HG02678 (cell line): ENCODE measurements around the gene FUT7.
"Not testable (repeated sequence)": the region's sequence is repeated elsewhere in the genome, so short reads cannot be mapped to it uniquely, and the experiment has no call there.

Source experiments
- ATAC-seq: cut with Tn5 transposase; IDR thresholded peaks from one replicate; pipeline ENCODE4 v1.9.1; 2021; ENCODE audit warnings: mild to moderate bottlenecking, moderate library complexity; ENCODE audit not compliant: unreplicated experiment

The FUT7 gene

GRCh38 chr9:137066096-137066861 lies 34.4 kb upstream of the FUT7 start:
- no peak for ATAC-seq

GRCh38 chr9:137065336-137065967 lies 33.6 kb upstream of the FUT7 start:
- no peak for ATAC-seq

GRCh38 chr9:137064880-137065164 lies 32.9 kb upstream of the FUT7 start:
- no peak for ATAC-seq

DNA sequence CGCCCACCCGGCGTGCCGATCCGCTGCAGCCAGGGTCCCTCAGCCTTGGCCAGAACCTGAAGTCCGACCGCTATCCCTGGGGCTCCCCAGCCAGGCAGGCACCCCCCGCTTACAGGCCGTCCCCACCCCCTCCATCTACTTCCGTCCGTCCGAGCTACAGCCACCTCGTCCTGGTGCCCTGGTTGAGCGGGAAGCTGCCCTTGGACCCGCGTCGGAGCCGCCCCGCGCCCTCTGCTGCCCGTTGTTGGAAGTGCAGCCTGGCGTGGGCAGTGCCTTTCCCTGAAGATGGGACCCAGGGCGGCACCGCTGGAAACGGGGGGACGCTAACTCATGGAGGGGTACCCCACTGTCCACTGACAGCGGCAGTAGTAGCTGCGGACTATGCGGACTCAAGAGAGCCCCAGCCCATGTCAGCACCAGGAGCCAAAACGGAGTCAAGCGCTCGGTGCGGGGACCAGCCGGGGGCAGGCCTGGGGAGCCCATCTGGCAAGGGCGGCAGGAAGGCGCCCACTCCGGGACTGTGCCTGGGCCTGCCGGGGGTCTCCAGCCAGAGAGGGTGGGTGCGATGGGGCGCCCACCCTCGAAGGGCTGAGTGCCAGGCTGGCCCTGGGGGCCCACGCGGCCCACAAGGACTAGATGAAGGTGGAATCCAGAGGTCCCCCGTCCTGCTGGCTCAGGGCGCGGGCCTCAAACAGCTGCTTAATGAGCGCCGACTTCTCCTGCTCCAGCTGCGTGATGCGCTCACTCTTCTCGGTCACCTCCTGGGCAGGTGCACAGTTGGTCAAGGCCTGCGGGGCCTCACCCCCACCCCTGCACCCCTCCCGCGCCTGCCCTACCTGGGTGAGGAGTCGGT lies 32.4 kb upstream of the FUT7 start:
- no peak for ATAC-seq

GRCh38 chr9:137063311-137064026 lies 31.6 kb upstream of the FUT7 start:
- ATAC-seq = no peak

- not testable (repeated sequence) for ATAC-seq
Observed at GRCh38 chr9:137062798-137063197, 30.9 kb upstream of the FUT7 start.

DNA sequence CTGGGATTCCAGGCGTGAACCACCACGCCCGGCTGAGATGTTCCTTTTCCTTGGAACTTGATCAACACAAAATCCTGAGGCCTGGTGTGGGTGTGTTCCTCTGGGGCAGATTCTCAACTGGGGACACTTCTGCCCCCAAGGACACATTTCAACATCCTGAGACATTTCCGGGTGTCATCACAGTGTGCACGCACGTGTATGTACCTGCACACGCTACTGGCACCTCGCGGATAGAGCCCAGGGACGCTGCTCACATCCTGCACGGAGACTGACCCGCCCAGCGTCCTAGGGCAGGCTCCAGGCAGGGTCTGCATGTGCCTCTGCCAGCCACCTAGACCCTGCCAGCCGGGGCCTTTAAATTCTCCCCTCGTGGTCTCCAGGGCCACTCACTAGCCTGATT lies 30.5 kb upstream of the FUT7 start:
- no peak for ATAC-seq

DNA sequence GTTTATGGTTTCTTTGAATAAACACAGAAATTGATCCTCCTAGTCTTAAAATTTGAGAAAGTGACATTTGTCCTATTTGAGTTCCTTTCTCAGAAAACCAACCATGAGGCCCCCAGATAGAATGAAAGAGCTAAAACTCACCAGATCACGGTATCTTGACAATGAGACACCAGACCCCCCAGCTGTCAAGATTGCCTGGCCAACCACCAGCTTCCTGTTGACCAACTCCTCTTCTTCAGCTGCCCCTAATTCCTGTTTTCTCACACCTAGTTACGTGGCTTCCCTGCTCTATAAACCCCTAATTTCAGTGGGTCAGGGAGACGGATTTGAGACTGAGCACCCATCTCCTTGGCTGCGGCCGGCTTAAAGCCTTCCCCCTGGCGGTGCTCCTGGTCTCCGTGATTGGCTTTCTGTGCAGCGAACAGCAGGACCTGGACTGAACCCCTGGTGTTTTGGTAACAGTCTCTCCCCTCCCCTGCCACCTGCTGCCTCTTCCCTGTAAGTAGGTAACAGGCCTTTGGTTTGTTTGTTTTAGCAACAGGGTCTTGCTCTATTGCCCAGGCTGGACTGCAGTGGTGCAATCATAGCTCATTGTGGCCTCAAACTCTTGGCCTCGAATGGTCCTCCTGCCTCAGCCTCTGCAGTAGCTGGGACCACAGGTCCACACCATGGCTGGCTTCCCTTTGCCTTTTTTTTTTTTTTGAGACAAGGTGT lies 26.8 kb upstream of the FUT7 start:
- no peak for ATAC-seq

DNA sequence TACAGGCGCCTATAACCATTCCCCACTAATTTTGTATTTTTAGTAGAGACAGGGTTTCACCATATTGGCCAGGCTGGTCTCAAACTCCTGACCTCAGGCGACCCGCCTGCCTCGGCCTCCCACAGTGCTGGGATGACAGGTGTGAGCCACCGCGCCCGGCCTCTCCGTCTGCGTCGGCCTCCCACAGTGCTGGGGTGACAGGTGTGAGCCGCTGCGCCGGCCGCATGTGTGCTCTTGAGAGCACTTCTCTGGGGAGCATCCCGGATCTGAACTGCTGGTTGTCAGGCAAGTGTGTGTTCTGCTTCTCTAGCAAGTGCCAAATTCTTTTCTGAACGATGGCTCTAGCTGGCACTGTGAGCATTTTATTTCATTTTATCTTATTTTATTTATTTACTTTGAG lies 25.7 kb upstream of the FUT7 start:
- ATAC-seq = no peak

- no peak for ATAC-seq
Observed at GRCh38 chr9:137056739-137057415, 25.0 kb upstream of the FUT7 start.

GRCh38 chr9:137055385-137056364 lies 23.8 kb upstream of the FUT7 start:
- no peak for ATAC-seq

GRCh38 chr9:137054932-137055384 lies 23.1 kb upstream of the FUT7 start:
- no peak for ATAC-seq

- ATAC-seq = no peak
Observed at GRCh38 chr9:137053944-137054931, 22.4 kb upstream of the FUT7 start, which contains the start of gene ENTPD2. Gene ENTPD2 (minus strand): TSS chr9:137054061. CDS start chr9:137053997, 64 bp downstream.

- ATAC-seq = no peak
Observed at GRCh38 chr9:137052998-137053943, 21.4 kb upstream of the FUT7 start.

DNA sequence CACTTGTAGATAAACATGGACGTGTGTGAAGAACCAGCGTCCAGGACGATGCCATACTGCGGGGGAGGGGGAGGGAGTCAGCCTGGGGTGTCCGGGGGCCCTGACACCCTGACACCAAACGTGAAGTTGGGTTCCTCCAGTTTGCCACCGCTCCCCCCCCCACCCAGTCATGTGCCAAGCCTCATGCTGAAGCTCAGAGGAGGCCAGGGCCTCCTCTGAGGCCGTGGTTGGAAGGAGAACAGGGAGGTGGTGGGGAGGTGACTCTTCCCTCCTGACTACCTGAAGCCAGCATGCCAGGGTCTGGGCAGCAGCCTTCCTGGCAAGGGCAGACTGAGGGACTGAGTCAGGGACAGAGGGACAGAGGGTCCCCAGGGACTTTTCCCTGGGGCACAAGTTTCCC lies 20.4 kb upstream of the FUT7 start:
- no peak for ATAC-seq

- ATAC-seq = no peak
Observed at GRCh38 chr9:137051145-137051724, 19.3 kb upstream of the FUT7 start.
